ENCODE results near the gene SDSL.

The SDSL gene

DNA sequence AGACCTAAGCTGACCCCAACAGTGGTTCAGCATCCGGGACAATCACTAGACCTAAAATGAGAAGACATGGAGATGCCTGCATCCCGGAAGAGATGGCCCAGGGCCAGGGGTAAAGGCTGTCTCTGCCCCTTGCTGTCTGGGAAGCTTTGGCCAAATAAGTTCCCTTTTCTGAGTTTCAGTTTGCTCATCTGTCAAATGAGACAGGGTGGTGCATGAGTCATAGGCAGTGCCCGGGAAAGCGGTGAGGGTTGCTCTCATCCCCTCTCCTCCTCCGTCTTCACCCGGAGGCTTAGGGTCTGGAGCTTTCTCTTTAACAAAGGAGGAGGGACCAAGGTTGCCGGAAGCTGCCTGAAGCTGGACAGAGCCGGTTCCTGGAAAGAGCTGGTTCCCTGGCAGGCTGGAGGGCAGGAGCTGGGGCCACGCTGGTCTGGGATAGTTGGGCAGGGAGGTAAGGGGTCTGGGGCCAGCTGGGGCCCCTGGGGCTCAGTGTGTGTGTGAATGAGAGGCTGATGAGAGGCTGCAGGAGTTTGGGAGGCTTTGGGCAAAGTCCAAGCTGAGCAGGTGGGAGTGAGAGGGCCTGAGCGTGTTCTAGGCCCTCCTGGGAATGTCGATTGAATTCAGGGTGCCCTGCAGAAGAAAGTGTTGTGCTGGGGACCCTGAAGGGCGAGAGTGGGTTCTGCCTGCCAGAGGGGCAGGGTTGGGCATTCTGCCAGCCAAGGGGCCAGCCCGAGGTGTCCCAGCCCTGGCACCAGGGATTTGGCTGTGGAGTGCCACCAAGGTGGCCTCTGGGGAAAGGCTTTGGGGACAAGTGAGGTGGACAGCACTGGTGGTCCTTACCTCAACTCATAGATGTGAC, at the start of gene SDSL:
Gene SDSL (plus strand): TSS at position 351 of the 856 bp plus-strand sequence. CDS start 5,603 bp downstream, outside the sequence.
- DNase-seq: no peak

DNA sequence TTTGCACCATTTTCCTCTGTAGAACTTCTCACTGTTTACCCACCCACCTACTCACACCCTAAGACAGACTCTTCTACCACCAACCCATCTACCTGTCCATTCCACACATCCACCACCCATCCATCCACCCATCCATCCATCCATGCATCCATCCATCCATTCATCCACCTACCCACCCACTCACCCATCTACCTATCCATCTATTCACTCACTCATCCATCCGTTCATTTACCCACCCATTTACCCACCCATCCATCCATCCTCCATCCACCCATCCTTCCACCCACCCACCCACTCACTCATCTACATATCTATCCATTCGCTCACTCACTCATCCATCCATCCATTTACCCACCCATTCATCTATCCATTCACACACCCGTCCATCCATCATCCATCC, 48.7 kb upstream of the SDSL start:
- no peak for DNase-seq

- DNase-seq: no peak
Observed at GRCh38 chr12:113373969-113374368, 48.2 kb upstream of the SDSL start.

- DNase-seq: no peak
Observed at GRCh38 chr12:113374823-113375428, 47.3 kb upstream of the SDSL start.

DNA sequence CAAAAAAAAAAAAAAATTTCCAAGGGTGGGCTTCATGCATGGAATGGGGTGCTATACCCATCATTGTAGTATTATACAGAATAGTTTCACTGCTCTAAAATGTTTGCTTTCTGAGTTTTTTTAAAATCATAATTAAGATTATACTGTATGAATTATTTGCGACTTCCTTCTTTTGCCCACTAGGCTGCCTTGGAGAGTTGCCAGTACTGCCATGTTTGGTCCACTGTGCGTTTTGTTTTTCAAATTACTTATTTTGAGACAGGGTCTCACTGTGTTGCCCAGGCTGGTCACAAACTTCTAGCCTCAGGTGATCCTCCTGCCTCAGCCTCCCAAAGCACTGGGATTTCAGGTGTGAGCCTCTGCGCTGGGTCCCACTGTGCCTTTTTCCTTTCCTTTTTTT, 43.9 kb upstream of the SDSL start:
- DNase-seq: no peak

DNA sequence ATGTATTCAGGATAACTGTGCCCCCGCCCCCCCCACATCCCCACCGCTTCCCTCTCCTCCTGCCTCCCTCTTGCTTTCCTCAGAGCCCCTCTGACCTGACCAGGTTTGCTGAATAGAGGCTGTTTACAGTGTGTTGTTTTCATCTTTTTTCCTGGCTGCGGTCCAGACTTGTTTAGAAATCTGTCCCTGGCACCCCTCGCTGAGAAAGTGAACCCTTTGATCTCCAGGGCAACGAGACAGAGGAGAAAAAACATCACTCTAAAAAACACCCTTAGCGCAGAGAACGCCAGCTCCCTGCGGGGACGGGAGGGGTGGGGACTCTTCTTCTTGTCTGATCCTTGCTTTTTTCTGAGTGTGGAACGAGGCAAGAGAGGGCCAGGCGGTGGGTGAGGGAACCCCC, 41.0 kb upstream of the SDSL start:
- DNase-seq: no peak

GRCh38 chr12:113382206-113382605, 40.0 kb upstream of the SDSL start:
- DNase-seq: no peak

DNA sequence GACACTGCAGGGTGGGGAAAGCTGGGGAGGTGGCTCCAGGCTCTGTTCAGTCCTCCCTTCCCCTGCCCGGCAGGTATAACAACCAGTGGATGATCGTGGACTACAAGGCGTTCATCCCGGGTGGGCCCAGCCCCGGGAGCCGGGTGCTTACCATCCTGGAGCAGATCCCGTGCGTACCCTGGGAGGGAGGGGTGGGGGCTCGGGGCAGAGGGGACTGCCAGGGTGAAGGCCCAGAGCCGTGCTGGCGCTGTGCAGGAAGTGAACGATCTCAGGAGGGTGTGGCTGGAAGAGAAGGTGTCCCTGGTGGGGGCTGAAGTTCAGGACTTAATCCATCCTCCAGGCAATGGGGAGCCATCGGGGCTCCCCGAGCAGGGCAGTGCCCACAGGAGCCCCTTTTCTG, 37.4 kb upstream of the SDSL start:
- no peak for DNase-seq

DNA sequence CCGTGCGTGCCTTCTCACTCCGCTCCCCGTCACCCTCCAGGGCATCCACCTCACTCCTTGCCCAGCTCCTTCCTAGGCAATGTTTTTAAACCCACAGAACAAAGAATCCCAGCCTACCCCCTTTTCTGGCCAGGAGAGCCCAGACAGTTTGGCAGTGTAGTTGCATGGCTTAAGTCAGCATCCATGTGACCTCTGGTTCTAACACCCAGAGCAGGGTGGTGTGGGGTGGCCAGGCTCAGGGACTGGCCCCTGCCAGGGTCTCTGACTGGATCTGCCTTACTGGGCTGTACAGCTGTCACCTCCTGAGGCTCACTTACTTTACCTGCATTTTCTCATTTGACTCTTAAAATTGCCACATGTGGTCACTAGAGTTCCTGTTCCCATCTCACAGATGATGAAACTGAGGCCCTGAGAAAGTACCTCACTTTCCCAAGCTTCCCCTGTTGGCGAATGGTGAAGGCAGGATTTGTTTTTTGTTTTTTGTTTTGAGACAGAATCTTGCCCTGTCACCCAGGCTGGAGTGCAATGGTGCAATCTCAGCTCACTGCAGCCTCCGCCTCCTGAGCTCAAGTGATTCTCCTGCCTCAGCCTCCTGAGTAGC, 36.8 kb upstream of the SDSL start:
- DNase-seq: no peak

DNA sequence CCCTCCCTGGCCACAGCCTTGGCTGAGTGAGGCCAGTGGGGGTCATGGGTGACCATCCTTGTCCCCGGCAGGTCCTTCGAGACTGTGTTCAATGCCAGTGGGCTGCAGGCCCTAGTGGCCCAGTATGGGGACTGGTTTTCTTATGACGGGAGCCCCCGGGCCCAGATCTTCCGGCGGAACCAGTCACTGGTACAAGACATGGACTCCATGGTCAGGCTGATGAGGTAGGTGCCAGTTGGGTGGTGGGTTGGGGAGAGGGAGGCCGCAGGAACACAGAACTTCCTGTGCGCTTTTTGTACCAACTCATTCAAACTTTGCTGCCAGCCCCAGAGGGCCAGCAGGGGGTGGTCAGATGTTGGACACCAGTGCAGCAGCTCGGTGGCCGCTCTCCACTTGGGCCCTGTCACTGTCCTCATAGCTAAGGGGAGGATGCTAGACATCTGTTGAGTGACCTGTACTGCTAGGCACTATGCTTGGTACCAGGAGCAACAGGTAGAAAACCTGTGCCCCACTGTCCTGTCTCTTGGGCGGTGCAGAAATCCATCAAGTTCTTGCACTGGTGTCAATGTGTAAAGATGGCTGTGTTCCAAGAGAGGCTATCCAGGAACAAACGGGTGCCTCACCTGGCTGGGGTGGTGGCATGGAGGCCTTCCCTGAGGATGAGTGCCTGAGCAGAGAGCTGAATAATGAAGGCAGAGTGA, 35.2 kb upstream of the SDSL start:
- no peak for DNase-seq

- no peak for DNase-seq
Observed at GRCh38 chr12:113387631-113388030, 34.5 kb upstream of the SDSL start.

DNA sequence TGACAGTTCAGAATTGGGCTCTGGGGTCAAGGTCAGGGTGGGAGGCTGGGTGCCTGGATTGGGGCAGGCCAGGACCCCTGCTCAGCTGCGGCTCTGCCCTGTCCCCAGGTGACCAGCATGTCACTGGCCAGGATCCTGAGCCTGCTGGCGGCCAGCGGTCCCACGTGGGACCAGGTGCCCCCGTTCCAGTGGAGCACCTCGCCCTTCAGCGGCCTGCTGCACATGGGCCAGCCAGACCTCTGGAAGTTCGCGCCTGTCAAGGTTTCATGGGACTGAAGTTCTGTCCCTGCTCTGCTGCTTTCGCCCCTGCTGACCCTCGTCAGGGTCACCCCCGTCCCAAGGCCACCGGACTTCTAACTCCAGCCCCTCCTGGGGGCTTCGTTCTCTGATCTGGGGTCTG, 33.8 kb upstream of the SDSL start:
- DNase-seq: no peak

DNA sequence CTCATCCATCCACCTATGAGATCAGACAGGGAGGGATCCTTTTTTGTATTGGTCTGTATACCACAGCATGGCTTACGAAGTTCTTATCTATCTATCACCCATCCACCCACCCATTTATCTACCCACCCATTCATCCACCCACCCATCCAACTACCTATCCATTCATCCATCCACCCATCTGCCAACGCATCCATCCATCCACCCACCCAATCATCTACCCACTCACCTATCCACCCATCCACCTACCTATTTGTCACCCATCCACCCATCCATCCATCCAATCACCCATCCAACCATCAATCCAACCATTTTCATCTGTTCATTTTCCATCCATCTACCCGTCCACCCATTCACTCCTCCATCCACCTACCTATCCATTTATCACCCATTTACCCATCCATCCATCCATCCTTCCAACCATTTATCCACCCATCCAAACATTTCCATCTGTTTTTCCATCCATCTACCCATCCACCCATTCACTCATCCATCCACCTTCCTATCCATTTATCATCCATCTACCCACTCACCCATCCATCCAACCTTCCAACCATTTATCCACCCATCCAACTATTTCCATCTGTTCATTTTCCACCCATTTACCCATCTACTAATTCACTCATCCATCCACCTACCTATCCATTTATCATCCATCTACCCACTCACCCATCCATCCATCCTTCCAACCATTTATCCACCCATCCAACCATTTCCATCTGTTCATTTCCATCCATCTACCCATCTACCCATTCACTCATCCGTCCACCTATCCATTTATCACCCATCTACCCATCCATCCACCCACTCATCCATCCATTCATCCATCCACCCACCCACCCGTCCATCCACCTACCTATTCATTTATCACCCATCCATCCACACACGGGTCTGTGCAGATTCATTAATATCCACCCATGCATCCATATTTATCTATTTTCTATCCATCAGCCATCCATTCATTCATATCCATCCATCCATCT, 31.8 kb upstream of the SDSL start:
- DNase-seq: no peak

- DNase-seq: no peak
Observed at GRCh38 chr12:113391145-113391544, 31.0 kb upstream of the SDSL start.

- no peak for DNase-seq
Observed at GRCh38 chr12:113391650-113392337, 30.4 kb upstream of the SDSL start.

DNA sequence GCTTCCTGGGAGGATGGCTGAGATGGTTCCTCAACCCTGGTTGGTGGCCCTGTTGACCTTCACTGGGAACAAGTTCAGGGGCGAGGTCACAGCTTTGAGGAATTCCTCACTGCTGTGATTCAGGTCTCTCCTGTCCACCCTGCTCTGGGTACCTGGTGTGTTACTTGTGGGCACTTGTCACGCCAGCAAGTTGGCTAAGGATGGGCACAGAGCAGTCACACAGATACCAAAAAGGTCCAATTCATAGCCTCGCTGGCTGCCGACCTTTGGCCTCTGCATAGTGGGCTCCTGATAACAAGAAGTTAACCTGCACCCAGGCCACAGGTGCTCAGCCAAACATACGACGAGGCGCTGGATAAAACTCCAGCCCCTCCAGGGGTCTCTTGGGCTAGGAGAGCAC, 29.7 kb upstream of the SDSL start:
- no peak for DNase-seq

- no peak for DNase-seq
Observed at GRCh38 chr12:113392988-113393579, 29.1 kb upstream of the SDSL start.

DNA sequence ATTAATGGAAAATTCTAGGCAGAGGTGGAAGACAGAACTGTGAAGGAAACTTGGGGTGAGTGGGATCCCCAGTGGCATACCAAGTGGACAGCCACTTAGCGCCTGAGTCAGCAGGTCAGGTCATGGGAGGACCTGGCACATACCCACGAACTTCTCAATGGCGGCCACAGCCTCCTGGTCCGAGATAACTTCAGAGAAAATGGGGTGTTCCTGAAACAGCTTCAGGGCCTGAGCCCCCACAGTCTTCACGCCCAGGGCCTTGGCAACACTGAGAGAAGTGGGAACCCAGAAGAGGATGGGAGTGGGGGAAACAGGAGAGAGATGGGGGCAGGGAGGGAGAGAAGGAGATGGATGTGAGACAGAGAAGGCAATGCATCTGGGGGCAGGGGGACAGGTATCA, 28.4 kb upstream of the SDSL start:
- no peak for DNase-seq

DNA sequence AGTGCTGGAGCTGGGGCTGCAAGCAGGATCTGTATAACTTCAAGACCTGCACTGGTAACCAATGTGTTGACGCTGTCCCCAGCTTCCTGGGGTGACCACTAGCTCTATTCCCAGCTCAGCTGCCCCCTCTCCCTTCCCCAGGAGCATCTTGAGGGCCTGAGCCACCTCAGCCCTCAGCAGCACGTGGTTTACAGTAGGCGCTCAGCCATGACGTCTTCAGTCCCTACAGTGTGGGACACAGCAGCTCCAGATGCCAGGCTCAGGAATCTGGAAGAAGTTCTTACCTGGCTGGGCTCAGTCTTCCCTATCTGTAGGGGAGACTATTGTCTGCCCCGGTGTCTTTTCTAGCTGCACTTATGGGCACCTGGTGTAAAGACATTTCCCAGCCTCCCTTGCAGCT, 27.1 kb upstream of the SDSL start:
- no peak for DNase-seq

DNA sequence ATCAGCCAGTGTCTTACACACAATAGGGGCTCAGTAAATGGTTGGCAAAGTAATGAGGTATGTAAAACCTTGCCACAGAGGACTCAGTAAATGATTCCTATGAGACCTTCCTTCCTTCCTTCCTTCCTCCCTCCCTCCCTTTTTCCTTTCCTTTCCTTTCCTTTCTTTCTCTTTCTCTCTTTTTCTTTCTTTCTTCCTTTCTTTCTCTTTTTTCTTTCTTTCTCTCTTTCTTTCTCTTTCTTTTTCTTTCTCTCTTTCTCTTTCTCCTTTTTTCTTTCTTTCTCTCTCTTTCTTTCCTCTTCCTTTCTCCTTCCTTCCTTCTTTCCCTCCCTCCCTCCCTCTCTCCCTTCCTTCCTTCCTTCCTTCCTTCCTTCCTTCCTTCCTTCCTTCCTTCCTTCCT, 26.0 kb upstream of the SDSL start:
- no peak for DNase-seq

DNA sequence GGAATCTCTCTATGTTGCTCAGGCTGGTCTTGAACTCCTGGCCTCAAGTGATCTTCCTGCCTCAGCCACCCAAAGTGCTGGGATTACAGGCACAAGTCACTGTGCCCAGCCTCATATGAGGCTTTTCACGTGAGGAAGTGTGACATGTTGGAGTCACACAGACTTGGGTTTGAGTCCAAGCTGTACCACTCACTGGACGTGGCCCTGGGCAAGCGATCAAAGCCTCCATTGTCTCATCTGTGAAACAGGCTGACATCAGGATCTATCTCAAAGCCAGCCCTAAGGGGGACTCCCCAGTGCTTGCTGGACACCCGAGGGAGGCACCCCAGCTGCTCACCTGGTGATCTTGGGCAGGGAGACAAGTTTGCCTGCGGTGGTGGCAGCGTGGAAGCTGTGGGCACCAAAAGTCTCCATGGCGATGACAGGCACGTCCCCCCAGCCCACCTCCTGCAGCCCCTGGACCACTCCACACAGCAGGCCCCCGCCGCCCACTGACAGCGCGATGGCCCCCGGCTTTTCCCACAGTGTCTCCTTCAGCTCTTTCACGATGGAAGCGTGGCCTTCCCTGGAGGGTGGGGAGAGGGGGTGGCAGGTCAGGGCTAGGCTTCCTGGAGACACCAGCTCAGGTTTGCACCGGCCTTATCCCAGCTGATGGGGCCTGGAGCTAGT, 25.2 kb upstream of the SDSL start:
- DNase-seq: no peak

Measured in stimulated activated naive CD4-positive, alpha-beta T cell (primary cell).